Esophagus squamous epithelium (tissue), 5 donors: ENCODE data around the gene CDC42BPA. TPM values are rescaled to one million over a fixed set of nuclear protein-coding genes. Genes with fewer than 3 reads are reported as not detected.

Source experiments
- DNase-seq: peaks from one replicate; lab custom pipeline; 2025; lab: John Stamatoyannopoulos, UW
- H3K27ac ChIP-seq, 4 donors: fragments of 200-600 bp; sonication (generic); one replicate each; pipeline ENCODE4 v1.5.1; 2016 to 2019; ENCODE audit warnings: mild to moderate bottlenecking in 1 of 4
- H3K27me3 ChIP-seq, 4 donors: fragments of 200-600 bp; sonication (generic); 1 replicate in 3 of 4; 2 replicates in 1 of 4; pipeline versions ENCODE4 v1.5.1 to v1.6.0; 2017 to 2021; ENCODE audit warnings: antibody characterized with exemption in 1 of 4
- H3K36me3 ChIP-seq, 3 donors: fragments of 200-600 bp; sonication (generic); one replicate each; pipeline ENCODE4 v1.5.1; 2016 to 2019
- H3K4me1 ChIP-seq, 3 donors: fragments of 200-600 bp; sonication (generic); one replicate each; pipeline ENCODE4 v1.5.1; 2017 to 2019
- H3K4me3 ChIP-seq, 4 donors: fragments of 200-600 bp; sonication (generic); 1 replicate in 3 of 4; 2 replicates in 1 of 4; pipeline ENCODE4 v1.5.1; 2016 to 2019; ENCODE audit warnings: mild to moderate bottlenecking in 2 of 4, moderate library complexity in 1 of 4
- H3K9me3 ChIP-seq, 3 donors: fragments of 200-600 bp; sonication (generic); one replicate each; pipeline ENCODE4 v1.5.1; 2016 to 2019
- POLR2A ChIP-seq, 4 donors: fragments of 450-650 bp; IDR thresholded peaks; one replicate each; pipeline ENCODE4 v1.6.1; 2017; ENCODE audit warnings: antibody characterized with exemption in 4 of 4, mild to moderate bottlenecking in 4 of 4, moderate library complexity in 3 of 4
- WGBS, 2 donors: methylation state at CpG; one replicate each; pipeline ENCODE4 v1.1.5; 2018; 5-methylcytosine and 5-hydroxymethylcytosine counted together
- intact Hi-C: fragments of 100-400 bp; cut with DNase I; formaldehyde crosslinking; loops from one replicate; pipeline ENCODE4 v1.15.0; 2022
- total RNA-seq, 4 donors: library from RNA; depleted of rRNA; stranded (reverse); fragments of >200 nt; gene quantifications; one replicate each; pipeline ENCODE4 v1.1.0, GENCODE V29; 2016
- TF ChIP-seq, protein P1 (sequence below), 6 experiments: fragments of 450-650 bp in 4 of 6; fragments of 200-600 bp in 2 of 6; sonication (generic) in 2 of 6; IDR thresholded peaks; one replicate each; pipeline ENCODE4 v1.5.1; 2016 to 2019; ENCODE audit warnings: antibody characterized with exemption in 6 of 6, mild to moderate bottlenecking in 4 of 6, moderate library complexity in 4 of 6
- donor health status: DM: yes; HTN: yes; CAD: no.

CDC42BPA gene
- total RNA-seq, 4 donors from 2014 or later: 4.3 to 33.6 (median 17.2) TPM

DNA sequence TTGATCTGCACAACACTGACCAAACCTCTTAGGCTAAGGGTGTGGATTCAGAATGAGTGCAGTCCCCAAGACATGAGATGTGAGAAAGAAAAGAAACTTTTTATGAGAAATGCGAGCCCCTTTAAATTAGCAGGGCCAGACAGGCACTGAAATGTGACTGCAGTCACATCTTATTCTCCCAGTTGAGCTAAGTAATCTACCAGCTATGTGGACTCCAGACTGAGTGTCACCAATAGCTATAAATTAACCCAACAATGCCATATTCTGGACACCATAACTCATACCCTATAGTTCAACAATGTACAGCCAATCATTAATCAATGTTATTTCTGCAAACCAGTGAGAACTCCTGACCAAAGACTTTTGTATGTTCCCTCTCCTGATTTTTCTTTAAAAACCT, 225.0 kb downstream of the CDC42BPA start:
- intact Hi-C loops: no loop called here
- 100% methylated on average over 1 of the region's 1 CpG; no CpG with 5 or more reads in 1 of the 2 donors for WGBS, 2 donors
- no peaks in the 10 kb centered on the region for H3K27me3 ChIP-seq
- peaks cover 0 to 24% (median 0%) of the 10 kb centered on the region in 3 donors for H3K36me3 ChIP-seq
- H3K4me3 ChIP-seq: no peak overlapping the region
- no peak for DNase-seq
- H3K27ac ChIP-seq: no peak overlapping the region
- H3K4me1 ChIP-seq: peaks cover 0 to 9% (median 0%) of the 10 kb centered on the region in 3 donors
- no peaks in the 10 kb centered on the region for H3K9me3 ChIP-seq
- TF ChIP-seq, protein P1, sequence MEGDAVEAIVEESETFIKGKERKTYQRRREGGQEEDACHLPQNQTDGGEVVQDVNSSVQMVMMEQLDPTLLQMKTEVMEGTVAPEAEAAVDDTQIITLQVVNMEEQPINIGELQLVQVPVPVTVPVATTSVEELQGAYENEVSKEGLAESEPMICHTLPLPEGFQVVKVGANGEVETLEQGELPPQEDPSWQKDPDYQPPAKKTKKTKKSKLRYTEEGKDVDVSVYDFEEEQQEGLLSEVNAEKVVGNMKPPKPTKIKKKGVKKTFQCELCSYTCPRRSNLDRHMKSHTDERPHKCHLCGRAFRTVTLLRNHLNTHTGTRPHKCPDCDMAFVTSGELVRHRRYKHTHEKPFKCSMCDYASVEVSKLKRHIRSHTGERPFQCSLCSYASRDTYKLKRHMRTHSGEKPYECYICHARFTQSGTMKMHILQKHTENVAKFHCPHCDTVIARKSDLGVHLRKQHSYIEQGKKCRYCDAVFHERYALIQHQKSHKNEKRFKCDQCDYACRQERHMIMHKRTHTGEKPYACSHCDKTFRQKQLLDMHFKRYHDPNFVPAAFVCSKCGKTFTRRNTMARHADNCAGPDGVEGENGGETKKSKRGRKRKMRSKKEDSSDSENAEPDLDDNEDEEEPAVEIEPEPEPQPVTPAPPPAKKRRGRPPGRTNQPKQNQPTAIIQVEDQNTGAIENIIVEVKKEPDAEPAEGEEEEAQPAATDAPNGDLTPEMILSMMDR (IDR thresholded peaks at IDR 0.05): no peak
- TF ChIP-seq POLR2A (IDR thresholded peaks at IDR 0.05): no peak

DNA sequence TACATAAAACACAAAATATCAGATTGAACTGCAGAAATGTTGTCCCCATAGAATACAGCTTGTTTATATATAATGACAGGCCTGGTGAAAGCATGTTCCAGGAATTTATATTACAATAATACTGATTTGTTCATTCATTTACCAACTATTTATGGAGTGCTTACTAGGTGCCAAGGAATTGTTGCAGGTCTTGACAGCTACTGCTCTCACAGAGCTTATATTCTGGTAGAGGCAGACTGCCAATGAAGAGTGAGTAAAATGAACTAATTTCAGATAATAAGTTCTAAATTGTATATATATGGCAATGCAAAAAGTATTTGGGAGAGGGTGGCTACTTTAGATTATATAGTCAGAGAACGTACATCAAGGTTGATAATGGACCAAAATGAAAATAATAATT, 226.2 kb downstream of the CDC42BPA start:
- 79% methylated on average over 1 of the region's 1 CpG for WGBS, 2 donors

DNA sequence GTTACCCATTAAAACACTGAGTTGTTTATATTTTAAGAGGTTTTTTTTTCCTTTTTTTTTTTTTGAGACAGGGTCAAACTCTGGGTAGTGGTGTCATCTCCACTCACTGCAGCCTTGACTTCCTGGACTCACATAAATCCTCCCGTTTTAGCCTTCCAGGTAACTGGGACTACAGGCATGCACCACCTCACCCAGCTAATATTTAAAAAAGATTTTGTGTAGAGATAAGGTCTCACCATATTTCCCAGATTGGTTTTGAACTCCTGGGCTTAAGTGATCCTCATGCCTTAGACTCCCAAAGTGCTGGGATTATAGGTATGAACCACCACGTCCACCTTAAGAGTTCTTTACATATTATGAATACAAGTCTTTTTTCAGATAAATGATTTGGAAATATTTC, 231.7 kb downstream of the CDC42BPA start:
- no peak for DNase-seq
- intact Hi-C loops: no loop called here
- Histone ChIP-seq H3K27me3 (no peaks in the 10 kb centered on the region), H3K9me3 (no peaks in the 10 kb centered on the region), H3K4me1 (no peaks in the 10 kb centered on the region), H3K27ac (no peak overlapping the region), H3K4me3 (no peak overlapping the region), H3K36me3 (peaks cover 0 to 61% (median 0%) of the 10 kb centered on the region in 3 donors)
- TF ChIP-seq, protein P1 (IDR thresholded peaks at IDR 0.05): no peak
- TF ChIP-seq POLR2A (IDR thresholded peaks at IDR 0.05): no peak
- WGBS, 2 donors: 83 to 91% methylated on average over 2 of the region's 2 CpGs

More for the DNA sequence above, 226.2 kb downstream of the CDC42BPA start:
- intact Hi-C loops: no loop called here
- TF ChIP-seq, protein P1 (IDR thresholded peaks at IDR 0.05): no peak
- no peak for TF ChIP-seq POLR2A (IDR thresholded peaks at IDR 0.05)
- Histone ChIP-seq H3K27ac (no peak overlapping the region), H3K27me3 (no peaks in the 10 kb centered on the region), H3K4me1 (peaks cover 0 to 9% (median 0%) of the 10 kb centered on the region in 3 donors), H3K36me3 (peaks cover 0 to 32% (median 0%) of the 10 kb centered on the region in 3 donors), H3K4me3 (no peak overlapping the region), H3K9me3 (no peaks in the 10 kb centered on the region)
- DNase-seq: no peak

DNA sequence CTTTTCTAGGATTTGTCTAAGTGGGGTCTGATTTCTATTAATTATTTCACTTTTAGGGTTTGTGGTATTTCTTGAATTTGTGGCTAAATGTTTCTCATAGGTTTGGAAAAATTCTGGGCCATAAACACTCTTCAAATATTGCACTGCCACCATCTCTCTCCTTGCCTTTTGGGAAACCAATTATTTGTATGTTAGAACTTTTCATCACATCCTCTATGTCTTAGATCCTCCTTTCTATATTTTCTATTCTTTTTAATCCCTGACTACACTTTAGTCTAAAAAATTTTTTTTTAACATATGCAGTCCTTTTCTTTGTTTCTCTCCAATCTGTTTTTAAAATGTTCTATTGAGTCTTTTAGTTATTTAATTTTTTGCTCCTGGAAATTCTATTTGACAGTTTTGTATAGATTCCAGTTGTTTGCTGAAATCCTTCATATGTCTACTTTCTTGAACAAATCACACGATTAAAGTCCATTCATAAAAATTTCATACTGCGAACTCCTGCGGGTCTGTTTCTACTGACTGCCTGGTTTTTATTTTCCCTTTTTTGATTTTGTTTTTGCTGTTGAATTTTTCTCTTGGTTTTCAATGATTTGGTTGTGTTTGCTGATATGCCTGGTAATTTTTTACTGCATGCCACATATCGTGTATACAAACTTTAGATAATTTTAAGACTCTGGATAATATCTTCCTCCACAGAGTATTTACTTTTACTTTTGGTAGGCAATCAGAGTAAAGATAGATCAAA, 235.1 kb downstream of the CDC42BPA start:
- intact Hi-C loops: no loop called here
- Histone ChIP-seq H3K36me3 (peaks cover 0 to 36% (median 0%) of the 10 kb centered on the region in 3 donors), H3K4me1 (no peaks in the 10 kb centered on the region), H3K9me3 (no peaks in the 10 kb centered on the region), H3K27me3 (no peaks in the 10 kb centered on the region), H3K27ac (no peak overlapping the region), H3K4me3 (no peak overlapping the region)
- no peak for TF ChIP-seq POLR2A (IDR thresholded peaks at IDR 0.05)
- TF ChIP-seq, protein P1 (IDR thresholded peaks at IDR 0.05): no peak
- DNase-seq: no peak
- 74 to 94% methylated on average over 4 of the region's 4 CpGs for WGBS, 2 donors

DNA sequence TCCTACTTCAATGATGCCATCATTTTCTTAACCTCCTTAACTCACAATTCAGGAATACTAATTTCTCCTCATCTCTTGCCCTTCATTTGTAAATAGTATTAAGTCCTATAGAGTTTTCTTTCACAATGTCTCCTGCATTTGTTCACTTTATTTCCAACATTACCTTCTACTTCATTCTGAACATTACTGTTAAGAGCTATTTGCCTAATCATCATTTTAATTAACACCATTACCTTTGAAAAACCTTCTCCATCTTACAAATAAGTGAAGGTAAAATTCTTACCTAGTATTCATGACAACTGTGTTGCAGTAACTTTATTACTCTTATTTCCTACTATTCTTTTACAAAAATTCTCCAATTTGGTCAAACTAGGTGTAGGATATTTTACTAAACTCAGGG, 240.5 kb downstream of the CDC42BPA start:
- Histone ChIP-seq H3K27me3 (no peaks in the 10 kb centered on the region), H3K9me3 (no peaks in the 10 kb centered on the region), H3K27ac (no peak overlapping the region), H3K36me3 (peaks cover 0 to 8% (median 0%) of the 10 kb centered on the region in 3 donors), H3K4me3 (no peak overlapping the region), H3K4me1 (no peaks in the 10 kb centered on the region)
- intact Hi-C loops: no loop called here
- TF ChIP-seq, protein P1 (IDR thresholded peaks at IDR 0.05): no peak
- no peak for TF ChIP-seq POLR2A (IDR thresholded peaks at IDR 0.05)
- no peak for DNase-seq
